Right lobe of liver (tissue), 6 donors: ENCODE results near the gene UGT2A3. TPM values are rescaled to one million over a fixed set of nuclear protein-coding genes. Genes with fewer than 3 reads are reported as not detected.
A peak's percentile ranks its signal among the peaks of the same experiment; 100 is the strongest.

Source experiments
- ATAC-seq, 4 donors: fragments of 200-7000 bp; cut with Tn5 transposase; one replicate each; pipeline ENCODE4 v1.9.1; 2020; ENCODE audit warnings: mild to moderate bottlenecking in 4 of 4, moderate library complexity in 4 of 4
- DNase-seq, 3 donors: peaks; one replicate each; pipeline ENCODE4 v3.0.0-alpha.2; 2020
- H3K27ac ChIP-seq, 3 donors: fragments of 200-600 bp; one replicate each; pipeline ENCODE4 v1.8.0; 2022
- H3K27me3 ChIP-seq, 2 donors: fragments of 200-600 bp; one replicate each; pipeline ENCODE4 v1.8.0; 2022
- H3K36me3 ChIP-seq, 4 donors: fragments of 200-600 bp; sonication (generic) in 1 of 4; one replicate each; pipeline versions ENCODE4 v1.5.1 to v1.8.0; 2017 to 2022; ENCODE audit warnings: control low read depth in 1 of 4
- H3K4me1 ChIP-seq, 4 donors: fragments of 200-600 bp; sonication (generic) in 1 of 4; one replicate each; pipeline versions ENCODE4 v1.5.1 to v1.8.0; 2017 to 2022; ENCODE audit warnings: control low read depth in 1 of 4
- H3K4me3 ChIP-seq, 3 donors: fragments of 200-600 bp; one replicate each; pipeline ENCODE4 v1.8.0; 2022
- H3K9me3 ChIP-seq, 4 donors: fragments of 200-600 bp; sonication (generic) in 1 of 4; one replicate each; pipeline versions ENCODE4 v1.5.1 to v1.8.0; 2017 to 2022; ENCODE audit warnings: control low read depth in 1 of 4
- CTCF ChIP-seq, 4 donors: fragments of 200-600 bp in 3 of 4; fragments of 450-650 bp in 1 of 4; IDR thresholded peaks; one replicate each; pipeline versions ENCODE4 v1.5.1 to v1.8.0; 2016 to 2022; ENCODE audit warnings: antibody characterized with exemption in 4 of 4, mild to moderate bottlenecking in 2 of 4
- POLR2A ChIP-seq: fragments of 450-650 bp; IDR thresholded peaks from one replicate; pipeline ENCODE4 v1.6.1; 2017; ENCODE audit warnings: antibody characterized with exemption, mild to moderate bottlenecking
- WGBS: methylation state at CpG from one replicate; pipeline ENCODE4 v1.1.6; 2018; ENCODE audit warnings: low coverage, low lambda C conversion rate; ENCODE audit not compliant: insufficient coverage; ENCODE audit errors: missing lambda C conversion rate; 5-methylcytosine and 5-hydroxymethylcytosine counted together
- intact Hi-C, 2 donors: fragments of 100-400 bp; cut with DNase I; formaldehyde crosslinking; loops; one replicate each; pipeline versions ENCODE4 v1.11.2 to v1.14.1; 2022
- total RNA-seq, 6 experiments: library from RNA; depleted of rRNA in 2 of 6; stranded (reverse); fragments of >200 nt in 2 of 6; fragmentation: NEBNext Ultra II Directional in 3 of 6; extraction: Animal tissue kit (Norgen Biotek cat#: 25700) in 3 of 6; gene quantifications; one replicate each; pipeline versions ENCODE4 v1.1.0 to v1.2.4, GENCODE V29; 2016 to 2023
- donor health status: DM: no; HTN: yes; CAD: no.
- donor health status: DM: no; HTN: no; CAD: no.
- donor health status: DM: no; HTN: no; CAD: no.
- donor health status: DM: no; HTN: yes; CAD: no.
- donor health status: DM: no; HTN: yes; CAD: no.

UGT2A3 gene
- total RNA-seq, 6 experiments from 2014 or later = 17.5 to 45.2 (median 30.9) TPM

GRCh38 chr4:68906780-68907137 lies 44.8 kb downstream of the UGT2A3 start:
- ATAC-seq = no peak

GRCh38 chr4:68905939-68906779 lies 45.4 kb downstream of the UGT2A3 start:
- Histone ChIP-seq H3K4me1 (peaks cover 0 to 31% (median 5%) of the 10 kb centered on the region in 4 donors), H3K36me3 (no peaks in the 10 kb centered on the region), H3K9me3 (no peaks in the 10 kb centered on the region), H3K27ac (peak overlapping the region; percentile 55 to 88 (median 65)), H3K27me3 (no peaks in the 10 kb centered on the region), H3K4me3 (peak overlapping the region; percentile 7 to 46 (median 45))
- DNase-seq (peak in 2 of 3 donors; percentile 34 to 58), ATAC-seq (peak; percentile 73 to 79 (median 74))
- 14% methylated on average over 15 of the region's 16 CpGs for WGBS
- TF ChIP-seq POLR2A (peak; percentile 24), CTCF (IDR thresholded peaks at IDR 0.05) (no peak)
- intact Hi-C loops = no loop called here

More at GRCh38 chr4:68906780-68907137, 44.8 kb downstream of the UGT2A3 start:
- H3K4me1 ChIP-seq = peaks cover 0 to 31% (median 5%) of the 10 kb centered on the region in 4 donors
- no peaks in the 10 kb centered on the region for H3K27me3 ChIP-seq
- peak overlapping the region in 2 of 3 donors; percentile 45 to 46 for H3K4me3 ChIP-seq
- no peak for TF ChIP-seq CTCF (IDR thresholded peaks at IDR 0.05)
- no peak for TF ChIP-seq POLR2A
- H3K27ac ChIP-seq = peak overlapping the region; percentile 55 to 88 (median 65)
- no peaks in the 10 kb centered on the region for H3K9me3 ChIP-seq
- DNase-seq = no peak
- H3K36me3 ChIP-seq = no peaks in the 10 kb centered on the region
- WGBS = 80% methylated on average over 4 of the region's 10 CpGs
- intact Hi-C loops = no loop called here

GRCh38 chr4:68905598-68905938 lies 46.0 kb downstream of the UGT2A3 start:
- ATAC-seq = peak; percentile 5 to 28 (median 8)
- Histone ChIP-seq H3K27ac (peak overlapping the region; percentile 55 to 88 (median 65)), H3K4me1 (peaks cover 0 to 31% (median 5%) of the 10 kb centered on the region in 4 donors), H3K27me3 (no peaks in the 10 kb centered on the region), H3K9me3 (no peaks in the 10 kb centered on the region), H3K4me3 (peak overlapping the region; percentile 7 to 46 (median 45)), H3K36me3 (no peaks in the 10 kb centered on the region)
- no peak for DNase-seq
- TF ChIP-seq CTCF (IDR thresholded peaks at IDR 0.05) = no peak
- 38% methylated on average over 2 of the region's 2 CpGs for WGBS
- intact Hi-C loops = no loop called here

- ATAC-seq = peak; percentile 58 to 73 (median 65)
These were observed 46.8 kb downstream of the UGT2A3 start for GRCh38 chr4:68904786-68905185.

More at GRCh38 chr4:68904786-68905185, 46.8 kb downstream of the UGT2A3 start:
- WGBS = 12% methylated on average over 6 of the region's 6 CpGs
- no peak for TF ChIP-seq POLR2A
- TF ChIP-seq CTCF (IDR thresholded peaks at IDR 0.05) = peak in 3 of 4 donors; percentile 37 to 41 (median 40)
- Histone ChIP-seq H3K4me3 (peak overlapping the region; percentile 28 to 46 (median 45)), H3K4me1 (peaks cover 0 to 31% (median 5%) of the 10 kb centered on the region in 4 donors), H3K9me3 (no peaks in the 10 kb centered on the region), H3K36me3 (no peaks in the 10 kb centered on the region), H3K27ac (peak overlapping the region; percentile 55 to 88 (median 65)), H3K27me3 (no peaks in the 10 kb centered on the region)
- no peak for DNase-seq
- intact Hi-C loops = no loop called here
